Measurements from ENCODE around the gene VAV3. TPM values are rescaled to one million over a fixed set of nuclear protein-coding genes. Genes with fewer than 3 reads are reported as not detected.
A peak's percentile ranks its signal among the peaks of the same experiment; 100 is the strongest.

VAV3 gene
- total and polyA plus RNA-seq, 2 of the 13 experiments (the other 11 are each of a cell fraction or from before 2014, with no cell fraction given), result 15.9 to 29.8 TPM

- TF ChIP-seq SNAI1 (CRISPR knock-in tag; IDR thresholded peaks at IDR 0.05; ENCODE audit: borderline replicate concordance) (no peak), EED (CRISPR knock-in tag; IDR thresholded peaks at IDR 0.05) (no peak), HBP1 (CRISPR knock-in tag; IDR thresholded peaks at IDR 0.05; ENCODE audit: low read depth) (no peak), NCOR1 (IDR thresholded peaks at IDR 0.05; ENCODE audit: borderline replicate concordance, low read length) (peak; percentile 90), PRPF4 (IDR thresholded peaks at IDR 0.05; ENCODE audit: low read depth, low read length, poor library complexity, severe bottlenecking) (no peak), GPBP1L1 (CRISPR knock-in tag; IDR thresholded peaks at IDR 0.05) (no peak), GATAD2A (CRISPR knock-in tag; IDR thresholded peaks at IDR 0.05) (peak; percentile 80; the same call in 1 of the 2 replicates), RBFOX2 (IDR thresholded peaks at IDR 0.05; ENCODE audit: low read depth, low read length) (no peak), ESRRA (CRISPR knock-in tag; IDR thresholded peaks at IDR 0.05; ENCODE audit: low read depth) (no peak), FOXA3 (CRISPR knock-in tag; IDR thresholded peaks at IDR 0.05) (peak; percentile 65; the same call in 1 of the 2 replicates), ZNF749 (CRISPR knock-in tag; IDR thresholded peaks at IDR 0.05; ENCODE audit: borderline replicate concordance) (peak; percentile 53; the same call in 1 of the 2 replicates), TFDP2 (CRISPR knock-in tag; IDR thresholded peaks at IDR 0.05) (no peak), ZNF704 (CRISPR knock-in tag; IDR thresholded peaks at IDR 0.05; ENCODE audit: borderline replicate concordance) (no peak), ZNF207 (IDR thresholded peaks at IDR 0.05; ENCODE audit: borderline replicate concordance) (no peak), NCOA2 (CRISPR knock-in tag; IDR thresholded peaks at IDR 0.05) (peak; percentile 87), ZNF629 (CRISPR knock-in tag; conservative IDR thresholded peaks at IDR 0.05) (no peak)
- TF ChIP-seq, protein P1, sequence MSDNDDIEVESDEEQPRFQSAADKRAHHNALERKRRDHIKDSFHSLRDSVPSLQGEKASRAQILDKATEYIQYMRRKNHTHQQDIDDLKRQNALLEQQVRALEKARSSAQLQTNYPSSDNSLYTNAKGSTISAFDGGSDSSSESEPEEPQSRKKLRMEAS (IDR thresholded peaks at IDR 0.05), result 0 out of 2 replicates have a peak, but pooled peaks have one; percentile 19
- TF ChIP-seq, protein P2, sequence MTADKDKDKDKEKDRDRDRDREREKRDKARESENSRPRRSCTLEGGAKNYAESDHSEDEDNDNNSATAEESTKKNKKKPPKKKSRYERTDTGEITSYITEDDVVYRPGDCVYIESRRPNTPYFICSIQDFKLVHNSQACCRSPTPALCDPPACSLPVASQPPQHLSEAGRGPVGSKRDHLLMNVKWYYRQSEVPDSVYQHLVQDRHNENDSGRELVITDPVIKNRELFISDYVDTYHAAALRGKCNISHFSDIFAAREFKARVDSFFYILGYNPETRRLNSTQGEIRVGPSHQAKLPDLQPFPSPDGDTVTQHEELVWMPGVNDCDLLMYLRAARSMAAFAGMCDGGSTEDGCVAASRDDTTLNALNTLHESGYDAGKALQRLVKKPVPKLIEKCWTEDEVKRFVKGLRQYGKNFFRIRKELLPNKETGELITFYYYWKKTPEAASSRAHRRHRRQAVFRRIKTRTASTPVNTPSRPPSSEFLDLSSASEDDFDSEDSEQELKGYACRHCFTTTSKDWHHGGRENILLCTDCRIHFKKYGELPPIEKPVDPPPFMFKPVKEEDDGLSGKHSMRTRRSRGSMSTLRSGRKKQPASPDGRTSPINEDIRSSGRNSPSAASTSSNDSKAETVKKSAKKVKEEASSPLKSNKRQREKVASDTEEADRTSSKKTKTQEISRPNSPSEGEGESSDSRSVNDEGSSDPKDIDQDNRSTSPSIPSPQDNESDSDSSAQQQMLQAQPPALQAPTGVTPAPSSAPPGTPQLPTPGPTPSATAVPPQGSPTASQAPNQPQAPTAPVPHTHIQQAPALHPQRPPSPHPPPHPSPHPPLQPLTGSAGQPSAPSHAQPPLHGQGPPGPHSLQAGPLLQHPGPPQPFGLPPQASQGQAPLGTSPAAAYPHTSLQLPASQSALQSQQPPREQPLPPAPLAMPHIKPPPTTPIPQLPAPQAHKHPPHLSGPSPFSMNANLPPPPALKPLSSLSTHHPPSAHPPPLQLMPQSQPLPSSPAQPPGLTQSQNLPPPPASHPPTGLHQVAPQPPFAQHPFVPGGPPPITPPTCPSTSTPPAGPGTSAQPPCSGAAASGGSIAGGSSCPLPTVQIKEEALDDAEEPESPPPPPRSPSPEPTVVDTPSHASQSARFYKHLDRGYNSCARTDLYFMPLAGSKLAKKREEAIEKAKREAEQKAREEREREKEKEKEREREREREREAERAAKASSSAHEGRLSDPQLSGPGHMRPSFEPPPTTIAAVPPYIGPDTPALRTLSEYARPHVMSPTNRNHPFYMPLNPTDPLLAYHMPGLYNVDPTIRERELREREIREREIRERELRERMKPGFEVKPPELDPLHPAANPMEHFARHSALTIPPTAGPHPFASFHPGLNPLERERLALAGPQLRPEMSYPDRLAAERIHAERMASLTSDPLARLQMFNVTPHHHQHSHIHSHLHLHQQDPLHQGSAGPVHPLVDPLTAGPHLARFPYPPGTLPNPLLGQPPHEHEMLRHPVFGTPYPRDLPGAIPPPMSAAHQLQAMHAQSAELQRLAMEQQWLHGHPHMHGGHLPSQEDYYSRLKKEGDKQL (CRISPR knock-in tag; IDR thresholded peaks at IDR 0.05; ENCODE audit: low read depth), result peak; percentile 89
Measured at GRCh38 chr1:107681001-107681479, 283.9 kb downstream of the VAV3 start (continued).
